CD14-positive monocyte (primary cell): ENCODE results near the gene GPX3. TPM values are rescaled to one million over a fixed set of nuclear protein-coding genes. Genes with fewer than 3 reads are reported as not detected.
A peak's percentile ranks its signal among the peaks of the same experiment; 100 is the strongest.

Source experiments
- DNase-seq, 3 donors: peaks; one replicate each; pipeline ENCODE4 v3.0.0-alpha.2; 2011 to 2022
- H2AFZ ChIP-seq: 2 replicates; pipeline ENCODE4 v1.6.0; 2012; ENCODE audit warnings: mild to moderate bottlenecking, low read depth, low read length, inconsistent platforms; ENCODE audit not compliant: insufficient read depth, poor library complexity, severe bottlenecking
- H3K27ac ChIP-seq, 2 donors: 1 replicate in 1 of 2; 2 replicates in 1 of 2; pipeline ENCODE4 v1.5.1; 2012 to 2013; ENCODE audit warnings: low read length in 2 of 2, control low read depth in 1 of 2, inconsistent platforms in 1 of 2, low read depth in 1 of 2, mild to moderate bottlenecking in 1 of 2
- H3K27me3 ChIP-seq, 2 donors: one replicate each; pipeline versions ENCODE4 v1.6.0 to v1.6.1; 2011 to 2013; ENCODE audit warnings: low read length in 2 of 2; ENCODE audit not compliant: control insufficient read depth in 2 of 2, insufficient read depth in 2 of 2
- H3K36me3 ChIP-seq, 2 donors: replicated peaks in 1 of 2; 1 replicate in 1 of 2; 2 replicates in 1 of 2; pipeline versions ENCODE4 v1.5.1 to v1.6.1; 2012 to 2013; ENCODE audit warnings: low read length in 2 of 2, control low read depth in 1 of 2, inconsistent platforms in 1 of 2, mild to moderate bottlenecking in 1 of 2; ENCODE audit not compliant: insufficient read depth in 2 of 2, control insufficient read depth in 1 of 2
- H3K4me1 ChIP-seq, 2 donors: 1 replicate in 1 of 2; 2 replicates in 1 of 2; pipeline versions ENCODE4 v1.5.1 to v1.6.1; 2012 to 2013; ENCODE audit warnings: low read length in 2 of 2, control low read depth in 1 of 2, inconsistent platforms in 1 of 2, mild to moderate bottlenecking in 1 of 2, moderate library complexity in 1 of 2; ENCODE audit not compliant: insufficient read depth in 2 of 2, control insufficient read depth in 1 of 2
- H3K4me2 ChIP-seq: replicated peaks from 2 replicates; pipeline ENCODE3; 2012; ENCODE audit warnings: low read length, moderate library complexity, mild to moderate bottlenecking; ENCODE audit not compliant: poor library complexity, severe bottlenecking; ENCODE audit errors: extremely low read depth
- H3K4me3 ChIP-seq, 3 experiments: fragments of 200-600 bp in 1 of 3; sonication (generic) in 1 of 3; replicated peaks in 1 of 3; 1 replicate in 2 of 3; 2 replicates in 1 of 3; pipeline ENCODE4 v1.5.1; 2011 to 2013; ENCODE audit warnings: low read length in 3 of 3, mild to moderate bottlenecking in 3 of 3, control low read depth in 2 of 3, low read depth in 2 of 3, inconsistent platforms in 1 of 3, moderate library complexity in 1 of 3
- H3K79me2 ChIP-seq: 2 replicates; pipeline ENCODE4 v1.6.0; 2012; ENCODE audit warnings: mild to moderate bottlenecking, control low read depth, inconsistent platforms, low read length, moderate library complexity; ENCODE audit not compliant: insufficient read depth
- H3K9ac ChIP-seq: 2 replicates; pipeline ENCODE4 v1.6.0; 2017; ENCODE audit warnings: low read length, mild to moderate bottlenecking; ENCODE audit not compliant: insufficient read depth, poor library complexity, severe bottlenecking
- H3K9me3 ChIP-seq, 2 donors: replicated peaks in 1 of 2; 1 replicate in 1 of 2; 2 replicates in 1 of 2; pipeline versions ENCODE4 v1.5.1 to v1.6.1; 2012 to 2013; ENCODE audit warnings: low read length in 2 of 2, control low read depth in 1 of 2; ENCODE audit not compliant: control insufficient read depth in 1 of 2, insufficient read depth in 1 of 2
- H4K20me1 ChIP-seq: 2 replicates; pipeline ENCODE4 v1.6.0; 2012; ENCODE audit warnings: mild to moderate bottlenecking, low read length, control low read depth, moderate library complexity; ENCODE audit not compliant: insufficient read depth
- H3K27ac Mint-ChIP-seq, 7 donors: one replicate each; pipeline ENCODE4 v1.8.0; 2020; ENCODE audit warnings: mild to moderate bottlenecking in 7 of 7, mixed read lengths in 7 of 7, moderate library complexity in 6 of 7, inconsistent platforms in 2 of 7
- H3K27me3 Mint-ChIP-seq, 3 donors: one replicate each; pipeline ENCODE4 v1.8.0; 2021 to 2022; ENCODE audit warnings: low read depth in 3 of 3, mild to moderate bottlenecking in 3 of 3, mixed read lengths in 3 of 3, moderate library complexity in 3 of 3, inconsistent platforms in 1 of 3
- H3K36me3 Mint-ChIP-seq, 2 donors: one replicate each; pipeline ENCODE4 v1.8.0; 2020; ENCODE audit warnings: mixed read lengths in 2 of 2, inconsistent platforms in 1 of 2, mild to moderate bottlenecking in 1 of 2
- H3K4me1 Mint-ChIP-seq: one replicate; pipeline ENCODE4 v1.8.0; 2020; ENCODE audit warnings: mild to moderate bottlenecking, mixed read lengths
- H3K4me3 Mint-ChIP-seq, 2 donors: one replicate each; pipeline ENCODE4 v1.8.0; 2020; ENCODE audit warnings: mild to moderate bottlenecking in 2 of 2, mixed read lengths in 2 of 2, moderate library complexity in 1 of 2
- H3K9me3 Mint-ChIP-seq, 7 donors: one replicate each; pipeline ENCODE4 v1.8.0; 2020 to 2022; ENCODE audit warnings: mixed read lengths in 7 of 7, mild to moderate bottlenecking in 6 of 7, moderate library complexity in 6 of 7, inconsistent platforms in 2 of 7
- WGBS: methylation state at CpG from one replicate; pipeline ENCODE4 v1.1.5; 2013; ENCODE audit warnings: missing lambda C conversion rate; ENCODE audit not compliant: insufficient coverage; 5-methylcytosine and 5-hydroxymethylcytosine counted together
- intact Hi-C, 2 donors: fragments of 100-400 bp; cut with micrococcal nuclease; formaldehyde crosslinking; loops; one replicate each; pipeline versions ENCODE4 v1.15.0 to v1.15.1; 2023
- polyA plus RNA-seq, 3 donors: library from polyadenylated mRNA; depleted of rRNA in 1 of 3; unstranded in 2 of 3; stranded (reverse) in 1 of 3; fragments of 300-500 nt in 2 of 3; fragments of >200 nt in 1 of 3; fragmentation: Illumina TruSeq in 2 of 3; gene quantifications; 1 replicate in 2 of 3; 2 replicates in 1 of 3; pipeline ENCODE4 v1.2.3, GENCODE V29; 2012 to 2021
- TF ChIP-seq, protein P1 (sequence below): fragments of 200-600 bp; IDR thresholded peaks from one replicate; pipeline ENCODE4 v1.8.0; 2022; ENCODE audit warnings: antibody characterized with exemption, mild to moderate bottlenecking

Gene GPX3
- polyA plus RNA-seq, 3 donors = 3.5 to 12.7 (median 3.8) TPM

GRCh38 chr5:151030379-151030778, 10.0 kb downstream of the GPX3 start:
- Histone ChIP-seq H3K36me3 (peaks cover 83 to 100% of the 10 kb centered on the region in 2 donors), H3K4me1 (peaks cover under 1% of the 10 kb centered on the region in 2 donors), H3K9ac (no peak overlapping the region), H3K4me3 (no peak overlapping the region), H3K9me3 (no peaks in the 10 kb centered on the region), H3K79me2 (no peaks in the 10 kb centered on the region), H3K27me3 (no peaks in the 10 kb centered on the region), H3K27ac (peak overlapping the region in 1 of 2 donors; percentile 16), H3K4me2 (no peak overlapping the region), H2AFZ (no peak overlapping the region), H4K20me1 (peaks cover 66% of the 10 kb centered on the region)
- Mint-ChIP-seq H3K9me3 (peaks cover 0 to 1% (median 0%) of the 10 kb centered on the region in 7 donors), H3K36me3 (peaks cover 91 to 98% of the 10 kb centered on the region in 2 donors), H3K4me1 (peaks cover 9% of the 10 kb centered on the region), H3K27me3 (peaks cover 0 to 2% (median 1%) of the 10 kb centered on the region in 3 donors), H3K4me3 (no peak overlapping the region), H3K27ac (peak overlapping the region in 1 of 7 donors; percentile 69)
- no peak for DNase-seq
- TF ChIP-seq, protein P1, sequence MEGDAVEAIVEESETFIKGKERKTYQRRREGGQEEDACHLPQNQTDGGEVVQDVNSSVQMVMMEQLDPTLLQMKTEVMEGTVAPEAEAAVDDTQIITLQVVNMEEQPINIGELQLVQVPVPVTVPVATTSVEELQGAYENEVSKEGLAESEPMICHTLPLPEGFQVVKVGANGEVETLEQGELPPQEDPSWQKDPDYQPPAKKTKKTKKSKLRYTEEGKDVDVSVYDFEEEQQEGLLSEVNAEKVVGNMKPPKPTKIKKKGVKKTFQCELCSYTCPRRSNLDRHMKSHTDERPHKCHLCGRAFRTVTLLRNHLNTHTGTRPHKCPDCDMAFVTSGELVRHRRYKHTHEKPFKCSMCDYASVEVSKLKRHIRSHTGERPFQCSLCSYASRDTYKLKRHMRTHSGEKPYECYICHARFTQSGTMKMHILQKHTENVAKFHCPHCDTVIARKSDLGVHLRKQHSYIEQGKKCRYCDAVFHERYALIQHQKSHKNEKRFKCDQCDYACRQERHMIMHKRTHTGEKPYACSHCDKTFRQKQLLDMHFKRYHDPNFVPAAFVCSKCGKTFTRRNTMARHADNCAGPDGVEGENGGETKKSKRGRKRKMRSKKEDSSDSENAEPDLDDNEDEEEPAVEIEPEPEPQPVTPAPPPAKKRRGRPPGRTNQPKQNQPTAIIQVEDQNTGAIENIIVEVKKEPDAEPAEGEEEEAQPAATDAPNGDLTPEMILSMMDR = no peak
- WGBS = 100% methylated on average over 4 of the region's 4 CpGs
- intact Hi-C loops = no loop called here

DNA sequence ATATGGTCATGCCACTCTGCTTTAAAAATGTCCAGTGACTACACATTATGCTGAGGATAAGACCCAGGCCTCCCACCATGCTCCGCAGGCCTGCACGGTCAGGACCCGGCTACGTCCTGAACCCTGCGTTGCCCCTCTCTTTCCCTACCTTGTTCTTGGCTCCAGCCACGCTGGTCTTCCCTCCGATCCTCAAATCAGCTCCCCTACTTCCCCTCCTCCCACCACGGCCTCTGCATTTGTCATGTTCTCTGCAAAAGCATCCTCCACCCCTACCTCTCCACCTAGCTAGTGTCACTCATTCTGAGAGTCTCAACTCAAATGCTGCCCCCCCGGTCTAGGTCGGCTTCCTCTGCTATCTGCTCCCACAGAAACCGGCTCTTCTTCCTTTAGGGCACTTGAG, 11.2 kb downstream of the GPX3 start:
- TF ChIP-seq, protein P1 = no peak
- Histone ChIP-seq H4K20me1 (peaks cover 73% of the 10 kb centered on the region), H3K4me1 (no peaks in the 10 kb centered on the region), H3K27ac (no peak overlapping the region), H3K27me3 (no peaks in the 10 kb centered on the region), H3K79me2 (no peaks in the 10 kb centered on the region), H3K4me3 (no peak overlapping the region), H3K36me3 (peaks cover 93 to 100% of the 10 kb centered on the region in 2 donors), H2AFZ (no peak overlapping the region), H3K4me2 (no peak overlapping the region), H3K9me3 (no peaks in the 10 kb centered on the region), H3K9ac (no peak overlapping the region)
- H3K27ac Mint-ChIP-seq = peak overlapping the region in 2 of 7 donors; percentile 15 to 28
- 96% methylated on average over 8 of the region's 11 CpGs for WGBS
- no peak overlapping the region for H3K4me3 Mint-ChIP-seq
- intact Hi-C loops = no loop called here
- H3K4me1 Mint-ChIP-seq = no peaks in the 10 kb centered on the region
- peaks cover 93 to 100% of the 10 kb centered on the region in 2 donors for H3K36me3 Mint-ChIP-seq
- H3K9me3 Mint-ChIP-seq = peaks cover 0 to 1% (median 0%) of the 10 kb centered on the region in 7 donors
- peaks cover 0 to 2% (median 0%) of the 10 kb centered on the region in 3 donors for H3K27me3 Mint-ChIP-seq
- no peak for DNase-seq
